ENCODE results near the gene PALS1. TPM values are rescaled to one million over a fixed set of nuclear protein-coding genes. Genes with fewer than 3 reads are reported as not detected.
"Not testable (repeated sequence)": the region's sequence is repeated elsewhere in the genome, so short reads cannot be mapped to it uniquely, and the experiment has no call there.

The PALS1 gene
- total RNA-seq, 4 donors from 2014 or later, result 18.5 to 52.9 (median 36.8) TPM

DNA sequence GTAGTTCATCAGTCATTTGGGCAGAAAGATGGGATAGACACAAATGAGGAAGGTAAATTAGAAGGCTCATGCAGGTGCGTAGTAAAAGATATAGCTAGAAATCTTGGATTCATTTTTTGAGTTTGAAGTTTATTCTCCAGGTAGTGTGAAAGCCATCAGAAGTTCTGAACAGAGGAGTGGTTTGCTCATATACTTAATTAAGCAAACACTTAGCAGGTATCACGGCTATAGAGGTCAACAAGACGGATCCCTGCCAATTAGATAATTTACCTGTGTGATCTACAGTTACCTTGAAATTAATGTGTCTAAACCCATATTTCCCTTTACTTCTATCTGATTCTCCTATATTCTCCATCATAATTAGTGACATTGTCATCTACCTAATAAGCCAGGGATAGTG, 29.7 kb downstream of the PALS1 start:
- Histone ChIP-seq H3K4me1 (peaks cover 20 to 64% (median 28%) of the 10 kb centered on the region in 3 donors), H3K9me3 (no peaks in the 10 kb centered on the region), H3K27ac (peak overlapping the region; percentile 6 to 69 (median 25)), H3K27me3 (no peaks in the 10 kb centered on the region), H3K4me3 (no peak overlapping the region), H3K36me3 (peaks cover 0 to 6% of the 10 kb centered on the region in 2 donors)
- WGBS, 2 donors (ENCODE audit: low coverage in 1 of 2), result 88 to 100% methylated on average over 3 of the region's 3 CpGs
- ATAC-seq, result no peak
- TF ChIP-seq POLR2A (IDR thresholded peaks at IDR 0.05) (no peak), EP300 (IDR thresholded peaks at IDR 0.05) (no peak), POLR2AphosphoS5 (IDR thresholded peaks at IDR 0.05) (no peak)
- TF ChIP-seq, protein P1, sequence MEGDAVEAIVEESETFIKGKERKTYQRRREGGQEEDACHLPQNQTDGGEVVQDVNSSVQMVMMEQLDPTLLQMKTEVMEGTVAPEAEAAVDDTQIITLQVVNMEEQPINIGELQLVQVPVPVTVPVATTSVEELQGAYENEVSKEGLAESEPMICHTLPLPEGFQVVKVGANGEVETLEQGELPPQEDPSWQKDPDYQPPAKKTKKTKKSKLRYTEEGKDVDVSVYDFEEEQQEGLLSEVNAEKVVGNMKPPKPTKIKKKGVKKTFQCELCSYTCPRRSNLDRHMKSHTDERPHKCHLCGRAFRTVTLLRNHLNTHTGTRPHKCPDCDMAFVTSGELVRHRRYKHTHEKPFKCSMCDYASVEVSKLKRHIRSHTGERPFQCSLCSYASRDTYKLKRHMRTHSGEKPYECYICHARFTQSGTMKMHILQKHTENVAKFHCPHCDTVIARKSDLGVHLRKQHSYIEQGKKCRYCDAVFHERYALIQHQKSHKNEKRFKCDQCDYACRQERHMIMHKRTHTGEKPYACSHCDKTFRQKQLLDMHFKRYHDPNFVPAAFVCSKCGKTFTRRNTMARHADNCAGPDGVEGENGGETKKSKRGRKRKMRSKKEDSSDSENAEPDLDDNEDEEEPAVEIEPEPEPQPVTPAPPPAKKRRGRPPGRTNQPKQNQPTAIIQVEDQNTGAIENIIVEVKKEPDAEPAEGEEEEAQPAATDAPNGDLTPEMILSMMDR (IDR thresholded peaks at IDR 0.05), result no peak

DNA sequence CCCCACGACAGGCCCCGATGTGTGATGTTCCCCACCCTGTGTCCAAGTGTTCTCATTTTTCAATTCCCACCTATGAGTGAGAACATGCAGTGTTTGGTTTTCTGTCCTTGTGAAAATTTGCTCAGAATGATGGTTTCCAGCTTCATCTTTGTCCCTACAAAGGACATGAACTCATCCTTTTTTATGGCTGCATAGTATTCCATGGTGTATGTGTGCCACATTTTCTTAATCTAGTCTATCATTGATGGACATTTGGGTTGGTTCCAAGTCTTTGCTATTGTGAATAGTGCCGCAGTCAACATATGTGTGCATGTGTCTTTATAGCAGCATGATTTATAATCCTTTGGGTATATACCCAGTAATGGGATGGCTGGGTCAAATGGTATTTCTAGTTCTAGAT, 32.0 kb downstream of the PALS1 start:
- not testable (repeated sequence) for H3K27ac ChIP-seq, H3K27me3 ChIP-seq, ATAC-seq, H3K36me3 ChIP-seq, H3K9me3 ChIP-seq, H3K4me3 ChIP-seq
- H3K4me1 ChIP-seq, result peaks cover 13 to 64% (median 17%) of the 10 kb centered on the region in 3 donors
- WGBS, 2 donors (ENCODE audit: low coverage in 1 of 2), result 100% methylated on average over 1 of the region's 3 CpGs

DNA sequence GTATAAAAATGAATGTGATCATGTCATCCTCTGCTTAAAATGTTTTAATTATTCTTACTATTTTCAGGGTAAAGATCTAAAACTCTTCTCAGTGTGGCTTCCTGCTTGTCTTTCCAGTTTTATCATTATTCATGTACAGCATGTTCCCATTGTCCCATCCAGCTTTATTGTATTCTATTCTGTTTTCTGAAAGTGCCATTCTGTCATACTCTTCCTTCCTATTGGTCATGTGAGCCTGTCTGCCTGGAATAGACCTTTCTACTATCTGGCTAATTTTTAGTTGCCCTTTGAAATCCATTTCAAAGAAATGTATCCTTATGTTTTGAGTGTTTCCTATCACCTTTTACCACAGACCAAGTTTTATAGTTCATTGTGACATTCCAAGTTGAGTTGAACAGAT, 34.9 kb downstream of the PALS1 start:
- TF ChIP-seq EP300 (IDR thresholded peaks at IDR 0.05) (no peak), POLR2AphosphoS5 (IDR thresholded peaks at IDR 0.05) (no peak), POLR2A (IDR thresholded peaks at IDR 0.05) (no peak)
- TF ChIP-seq, protein P1 (IDR thresholded peaks at IDR 0.05), result no peak
- no peaks in the 10 kb centered on the region for H3K27me3 ChIP-seq
- H3K27ac ChIP-seq, result peak overlapping the region in 1 of 4 donors; percentile 15
- peaks cover 0 to 6% of the 10 kb centered on the region in 2 donors for H3K36me3 ChIP-seq
- H3K4me3 ChIP-seq, result no peak overlapping the region
- H3K9me3 ChIP-seq, result no peaks in the 10 kb centered on the region
- no peak for ATAC-seq
- peaks cover 0 to 49% (median 0%) of the 10 kb centered on the region in 3 donors for H3K4me1 ChIP-seq

DNA sequence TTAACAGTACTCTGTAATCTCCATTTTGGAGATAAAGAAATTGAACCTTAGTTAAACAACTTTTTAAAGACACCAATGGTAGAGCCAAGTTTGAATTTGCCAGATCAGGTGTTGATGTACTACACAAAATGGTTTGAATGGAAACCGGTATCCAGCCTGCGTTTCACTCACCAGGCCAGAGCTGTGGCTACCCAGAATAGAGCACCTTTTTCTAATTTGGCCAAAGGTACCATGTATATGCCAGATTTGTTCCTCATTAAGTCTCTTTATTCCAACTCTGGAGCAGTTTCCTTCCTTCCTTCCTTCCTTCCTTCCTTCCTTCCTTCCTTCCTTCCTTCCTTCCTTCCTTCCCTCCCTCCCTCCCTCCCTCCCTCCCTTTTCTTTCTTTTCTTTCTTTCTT, 39.3 kb downstream of the PALS1 start:
- no peak overlapping the region for H3K27ac ChIP-seq
- 70 to 87% methylated on average over 2 of the region's 2 CpGs for WGBS, 2 donors (ENCODE audit: low coverage in 1 of 2)
- H3K4me3 ChIP-seq, result no peak overlapping the region
- no peaks in the 10 kb centered on the region for H3K36me3 ChIP-seq
- H3K27me3 ChIP-seq, result no peaks in the 10 kb centered on the region
- TF ChIP-seq POLR2A (IDR thresholded peaks at IDR 0.05) (no peak), POLR2AphosphoS5 (IDR thresholded peaks at IDR 0.05) (no peak), EP300 (IDR thresholded peaks at IDR 0.05) (no peak)
- TF ChIP-seq, protein P1 (IDR thresholded peaks at IDR 0.05), result no peak
- H3K4me1 ChIP-seq, result peaks cover 0 to 67% (median 0%) of the 10 kb centered on the region in 3 donors
- ATAC-seq, result no peak
- no peaks in the 10 kb centered on the region for H3K9me3 ChIP-seq

DNA sequence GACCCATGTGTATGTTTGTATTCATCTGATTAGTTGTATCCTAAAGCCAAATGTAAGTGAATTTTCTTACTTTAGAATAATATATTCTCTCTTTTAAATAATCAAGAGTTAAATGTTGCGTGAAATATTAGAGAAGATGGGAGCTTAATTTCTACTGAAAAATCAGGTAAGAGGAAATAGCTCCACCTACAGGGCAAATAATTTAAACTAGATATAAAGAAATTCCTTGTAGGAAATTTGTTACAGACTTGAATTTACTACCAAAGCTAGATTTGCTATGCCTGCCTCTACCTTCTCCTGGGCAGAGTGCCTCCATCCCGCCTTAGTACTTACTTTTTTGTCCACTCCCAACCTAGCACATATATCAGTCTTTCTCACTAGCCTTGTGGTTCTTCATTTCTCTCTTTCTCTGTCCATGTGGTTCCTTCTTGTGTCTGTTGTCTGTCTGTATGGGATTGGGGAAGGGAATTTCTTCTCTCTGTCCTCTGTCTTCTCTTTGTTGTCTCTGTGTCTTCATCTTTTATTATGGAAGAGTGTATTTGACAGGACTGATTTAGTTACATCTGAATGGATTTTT, 44.7 kb downstream of the PALS1 start:
- Histone ChIP-seq H3K27ac (no peak overlapping the region), H3K4me1 (peaks cover 0 to 34% (median 0%) of the 10 kb centered on the region in 3 donors), H3K9me3 (no peaks in the 10 kb centered on the region), H3K36me3 (no peaks in the 10 kb centered on the region), H3K27me3 (no peaks in the 10 kb centered on the region), H3K4me3 (no peak overlapping the region)
- TF ChIP-seq POLR2A (IDR thresholded peaks at IDR 0.05), result no peak
- TF ChIP-seq, protein P1 (IDR thresholded peaks at IDR 0.05), result peak; percentile 56 to 63 (median 63)
- TF ChIP-seq EP300 (IDR thresholded peaks at IDR 0.05), result no peak
- ATAC-seq, result no peak
- 21 to 27% methylated on average over 2 of the region's 2 CpGs for WGBS, 2 donors (ENCODE audit: low coverage in 1 of 2)

Other genes with a start within 250 kb of the PALS1 start
- gene GARIN2, start 52.0 kb upstream of the PALS1 start, total RNA-seq, result 1 to 10 TPM in 1 of 4 donors, not detected in 3; 1.8 TPM
- 100 to 1,000 TPM in 2 of 4 donors, 10 to 100 TPM in 2; 71.1 to 142 (median 94.3) TPM for gene ATP6V1D, start 118.4 kb downstream of the PALS1 start, total RNA-seq
- gene EIF2S1, start 118.9 kb downstream of the PALS1 start, total RNA-seq, result 100 to 1,000 TPM; 102 to 180 (median 150) TPM
- under 1 TPM in 1 of 4 donors, not detected in 3; 0.37 TPM for gene PLEK2, start 170.7 kb downstream of the PALS1 start, total RNA-seq
- gene TMEM229B, start 247.3 kb downstream of the PALS1 start, total RNA-seq, result 1 to 10 TPM in 3 of 4 donors, under 1 TPM in 1; 0.94 to 3.9 (median 2.5) TPM

Data from gastroesophageal sphincter (tissue), 4 donors.